ENCODE data around the gene NPHP1. TPM values are rescaled to one million over a fixed set of nuclear protein-coding genes. Genes with fewer than 3 reads are reported as not detected.

The NPHP1 gene
- total and polyA plus RNA-seq, 2 of the 8 experiments (the other 6 are each of a cell fraction or from before 2014, with no cell fraction given) = 1.4 to 2.8 TPM

- Histone ChIP-seq H2BK5ac (ENCODE audit: low read depth, low read length) (no peak overlapping the region), H3K27me3 (replicated peaks in 1 of 4; ENCODE audit: control insufficient read depth in 3 of 4, extremely low read depth in 1 of 4, insufficient read depth in 3 of 4, low read length in 3 of 4) (no peaks in the 10 kb centered on the region), H2BK12ac (ENCODE audit: low read depth, low read length) (no peak overlapping the region), H3K14ac (ENCODE audit: insufficient read length) (no peak overlapping the region), H3K23ac (ENCODE audit: insufficient read length) (no peak overlapping the region), H3K27ac (ENCODE audit: low read depth, low read length) (no peak overlapping the region), H3K4ac (replicated peaks; ENCODE audit: insufficient read length, low read depth, low read length) (no peak overlapping the region), H2BK15ac (ENCODE audit: low read length) (no peak overlapping the region), H3K9me3 (ENCODE audit: insufficient read depth in 2 of 2, low read depth in 1 of 2, low read length in 1 of 2) (peaks cover 3 to 7% of the 10 kb centered on the region in 2 experiments; a peak in 2 of 4 replicates), H3K36me3 (ENCODE audit: control insufficient read depth in 2 of 4, insufficient read depth in 4 of 4, low read length in 3 of 4) (no peaks in the 10 kb centered on the region), H3K56ac (replicated peaks; ENCODE audit: insufficient read length, low read depth, low read length) (no peak overlapping the region), H4K91ac (replicated peaks; ENCODE audit: insufficient read length, low read length) (no peak overlapping the region), H3K23me2 (ENCODE audit: low read depth, low read length) (no peaks in the 10 kb centered on the region), H2AFZ (ENCODE audit: low read length) (no peak overlapping the region), H3K9ac (replicated peaks in 1 of 4; ENCODE audit: extremely low read depth in 1 of 4, low read depth in 3 of 4, low read length in 3 of 4) (no peak overlapping the region), H4K20me1 (replicated peaks in 1 of 2; ENCODE audit: control insufficient read depth in 1 of 2, insufficient read depth in 2 of 2, low read length in 2 of 2) (no peaks in the 10 kb centered on the region), H3K4me1 (replicated peaks in 1 of 4; ENCODE audit: control insufficient read depth in 3 of 4, insufficient read depth in 4 of 4, low read length in 3 of 4) (no peaks in the 10 kb centered on the region; a peak in 2 of 7 replicates), H3K18ac (ENCODE audit: extremely low read depth, low read length) (no peak overlapping the region), H2BK20ac (ENCODE audit: low read length) (no peak overlapping the region), H4K5ac (ENCODE audit: insufficient read length, low read depth, low read length) (no peak overlapping the region), H3K79me1 (ENCODE audit: low read depth, low read length) (no peaks in the 10 kb centered on the region), H4K8ac (ENCODE audit: extremely low read depth, insufficient read depth, low read length) (no peak overlapping the region), H2AK5ac (ENCODE audit: low read depth, low read length) (no peak overlapping the region), H3K4me2 (ENCODE audit: insufficient read depth in 1 of 2, low read depth in 2 of 2, low read length in 2 of 2) (no peak overlapping the region), H3K79me2 (ENCODE audit: control insufficient read depth in 1 of 2, insufficient read depth in 2 of 2, low read length in 2 of 2) (no peaks in the 10 kb centered on the region), H3K4me3 (ENCODE audit: extremely low read depth in 1 of 4, insufficient read depth in 2 of 4, low read depth in 3 of 4, low read length in 4 of 4) (no peak overlapping the region), H2BK120ac (replicated peaks; ENCODE audit: low read depth, low read length) (no peak overlapping the region)
- 88% methylated on average over 8 of the region's 8 CpGs; no CpG with 5 or more reads in 1 of the 2 experiments for WGBS, 2 experiments (ENCODE audit: extremely low coverage in 1 of 2, insufficient coverage in 1 of 2, insufficient read length in 1 of 2, insufficient replicate concordance in 2 of 2, low coverage in 1 of 2, low lambda C conversion rate in 2 of 2, missing lambda C conversion rate in 1 of 2)
- ChIA-PET CTCF (ENCODE audit: partially characterized antibody) (interaction anchor here (1.1 to 2.3 kb wide), 3 partner anchors 9 to 19 kb away, joined by 3 to 9 read pairs (median 8); partner anchors contain the start of gene MALL), POLR2A (ENCODE audit: partially characterized antibody) (no interaction called here)
- FAIRE-seq (no peak), DNase-seq (ENCODE audit: low read depth in 1 of 2, low spot score in 2 of 2) (peak in 1 of 2 experiments; percentile 14)
- no peak for TF ChIP-seq MAX (IDR thresholded peaks at IDR 0.05)
- no peak for TF ChIP-seq BCL11A (IDR thresholded peaks at IDR 0.05; ENCODE audit: low read depth in 2 of 2, low read length in 2 of 2)
- TF ChIP-seq CBX8 (IDR thresholded peaks at IDR 0.05; ENCODE audit: borderline replicate concordance, low read depth, low read length) = no peak
- no peak for TF ChIP-seq NRF1 (IDR thresholded peaks at IDR 0.05; ENCODE audit: low read depth, low read length)
- TF ChIP-seq MAFK (IDR thresholded peaks at IDR 0.05; ENCODE audit: low read depth, low read length) = no peak
These were observed 99.0 kb downstream of the NPHP1 start for GRCh38 chr2:110105608-110106467.
